Activated CD4-positive, alpha-beta T cell treated with anti-CD3 and anti-CD28 coated beads, Interleukin-2, amount 50 U/mL, for 24 hours (primary cell): ENCODE data around the gene TTF2.
"Not testable (repeated sequence)": the region's sequence is repeated elsewhere in the genome, so short reads cannot be mapped to it uniquely, and the experiment has no call there.

ENCODE experiments used
- DNase-seq, 2 donors: peaks; one replicate each; pipeline ENCODE4 v3.0.0-alpha.2; 2020; ENCODE audit warnings: low read depth in 1 of 2, low spot score in 1 of 2

The TTF2 gene

GRCh38 chr1:117147856-117148588 lies 87.9 kb downstream of the TTF2 start:
- DNase-seq: no peak

- DNase-seq: no peak
Measured at GRCh38 chr1:117150316-117150715, 90.2 kb downstream of the TTF2 start.

GRCh38 chr1:117151305-117151704 lies 91.2 kb downstream of the TTF2 start:
- not testable (repeated sequence) for DNase-seq
